ENCODE data around the gene SLC39A13.

- TF ChIP-seq CTCF (IDR thresholded peaks at IDR 0.05) = no peak
- no peak for TF ChIP-seq POLR2A (IDR thresholded peaks at IDR 0.05)
Measured at GRCh38 chr11:47438721-47439120, 30.3 kb downstream of the SLC39A13 start.
